SK-N-SH treated with all-trans-retinoic acid at 6 μM for 48 hours (cell line): ENCODE results near the gene DCDC2.

Experiments
- ARNTL ChIP-seq: fragments of 450-650 bp; formaldehyde crosslinking; IDR thresholded peaks from 2 replicates; pipeline ENCODE4 v1.5.0; 2020; ENCODE audit warnings: low read depth, mild to moderate bottlenecking, moderate library complexity, borderline replicate concordance
- CSDC2 ChIP-seq: fragments of 250-450 bp; sonication (Bioruptor Pico); IDR thresholded peaks from 2 replicates; pipeline ENCODE4 v1.5.0; 2020; ENCODE audit warnings: mild to moderate bottlenecking, moderate library complexity
- ISL1 ChIP-seq: fragments of 250-450 bp; sonication (Bioruptor Pico); IDR thresholded peaks from 2 replicates; pipeline ENCODE4 v2.1.2; 2022; ENCODE audit warnings: mild to moderate bottlenecking, moderate library complexity
- PATZ1 ChIP-seq: fragments of 250-450 bp; sonication (Bioruptor Pico); IDR thresholded peaks from 2 replicates; pipeline ENCODE4 v1.8.0; 2020; ENCODE audit warnings: mild to moderate bottlenecking, moderate library complexity, borderline replicate concordance
- PPARA ChIP-seq: fragments of 250-450 bp; sonication (Bioruptor Pico); IDR thresholded peaks from 2 replicates; pipeline ENCODE4 v1.5.0; 2020; ENCODE audit warnings: mild to moderate bottlenecking, borderline replicate concordance
- RARB ChIP-seq: fragments of 250-450 bp; sonication (Bioruptor Pico); IDR thresholded peaks from 2 replicates; pipeline ENCODE4 v1.8.0; 2021; ENCODE audit warnings: mild to moderate bottlenecking, moderate library complexity
- TCF4 ChIP-seq: fragments of 250-450 bp; sonication (Bioruptor Pico); IDR thresholded peaks from 2 replicates; pipeline ENCODE4 v1.8.0; 2021; ENCODE audit warnings: mild to moderate bottlenecking, moderate library complexity, borderline replicate concordance
- TOX ChIP-seq: fragments of 250-450 bp; sonication (Bioruptor Pico); IDR thresholded peaks from 2 replicates; pipeline ENCODE4 v1.8.0; 2021; ENCODE audit warnings: mild to moderate bottlenecking, moderate library complexity, borderline replicate concordance
- TSHZ2 ChIP-seq: fragments of 250-450 bp; sonication (Bioruptor Pico); IDR thresholded peaks from 2 replicates; pipeline ENCODE4 v1.5.0; 2020; ENCODE audit warnings: mild to moderate bottlenecking, moderate library complexity
- ZC3H10 ChIP-seq: fragments of 250-450 bp; sonication (Bioruptor Pico); IDR thresholded peaks from 2 replicates; pipeline ENCODE4 v1.5.1; 2021; ENCODE audit warnings: mild to moderate bottlenecking, moderate library complexity
- ZFP3 ChIP-seq: fragments of 250-450 bp; sonication (Bioruptor Pico); IDR thresholded peaks from 2 replicates; pipeline ENCODE4 v1.5.0; 2020; ENCODE audit warnings: mild to moderate bottlenecking, moderate library complexity
- ZFP30 ChIP-seq: fragments of 450-650 bp; formaldehyde crosslinking; IDR thresholded peaks from 2 replicates; pipeline ENCODE4 v1.5.0; 2022; ENCODE audit warnings: mild to moderate bottlenecking, moderate library complexity
- ZNF70 ChIP-seq: fragments of 450-650 bp; formaldehyde crosslinking; IDR thresholded peaks from 2 replicates; pipeline ENCODE4 v1.5.0; 2020; ENCODE audit warnings: mild to moderate bottlenecking, moderate library complexity

- TF ChIP-seq ZC3H10 (CRISPR knock-in tag), result no peak
- TF ChIP-seq ARNTL (CRISPR knock-in tag), result no peak
- no peak for TF ChIP-seq ZNF70
- TF ChIP-seq PATZ1 (CRISPR knock-in tag), result no peak
- TF ChIP-seq CSDC2 (CRISPR knock-in tag), result no peak
- no peak for TF ChIP-seq ZFP3 (CRISPR knock-in tag)
- TF ChIP-seq TSHZ2 (CRISPR knock-in tag), result no peak
- TF ChIP-seq TOX (CRISPR knock-in tag), result no peak
- no peak for TF ChIP-seq ZFP30 (CRISPR knock-in tag)
- TF ChIP-seq RARB (CRISPR knock-in tag), result no peak
- no peak for TF ChIP-seq ISL1 (CRISPR knock-in tag)
- no peak for TF ChIP-seq PPARA (CRISPR knock-in tag)
- no peak for TF ChIP-seq TCF4
These were observed 50.0 kb downstream of the DCDC2 start for GRCh38 chr6:24307881-24308280.
